Lower lobe of right lung (tissue), 2 donors: ENCODE measurements around the gene DCAF6. TPM values are rescaled to one million over a fixed set of nuclear protein-coding genes. Genes with fewer than 3 reads are reported as not detected.

Experiments
- ATAC-seq, 2 donors: fragments of 200-7000 bp; cut with Tn5 transposase; one replicate each; pipeline ENCODE4 v1.9.1; 2020 to 2022; ENCODE audit warnings: mild to moderate bottlenecking in 2 of 2, moderate library complexity in 2 of 2
- DNase-seq: peaks from one replicate; pipeline ENCODE4 v3.0.0-alpha.2; 2020
- H3K27ac ChIP-seq: fragments of 200-600 bp; one replicate; pipeline ENCODE4 v1.8.0; 2022
- H3K27me3 ChIP-seq: fragments of 200-600 bp; one replicate; pipeline ENCODE4 v1.8.0; 2022; ENCODE audit warnings: low read depth
- H3K36me3 ChIP-seq: fragments of 200-600 bp; one replicate; pipeline ENCODE4 v1.8.0; 2022; ENCODE audit warnings: mild to moderate bottlenecking
- H3K4me1 ChIP-seq: fragments of 200-600 bp; one replicate; pipeline ENCODE4 v1.8.0; 2022
- H3K4me3 ChIP-seq: fragments of 200-600 bp; one replicate; pipeline ENCODE4 v1.8.0; 2022; ENCODE audit warnings: mild to moderate bottlenecking
- H3K9me3 ChIP-seq: fragments of 200-600 bp; one replicate; pipeline ENCODE4 v1.8.0; 2022
- intact Hi-C: fragments of 100-400 bp; cut with DNase I; formaldehyde crosslinking; loops from one replicate; pipeline ENCODE4 v1.11.0; 2022
- total RNA-seq: library from RNA; stranded (reverse); fragmentation: NEBNext Ultra II Directional; extraction: Animal tissue kit (Norgen Biotek cat#: 25700); gene quantifications from one replicate; pipeline ENCODE4 v1.2.1, GENCODE V29; 2021
- TF ChIP-seq, protein P1 (sequence below): fragments of 200-600 bp; IDR thresholded peaks from one replicate; pipeline ENCODE4 v1.8.0; 2022; ENCODE audit warnings: antibody characterized with exemption, mild to moderate bottlenecking
- donor health status: DM: no; HTN: yes; CAD: no; lungs with severe emphysema.

Gene DCAF6
- total RNA-seq, 1 donor from 2014 or later = 50.6 TPM

GRCh38 chr1:168004531-168004930 is 68.0 kb downstream of the DCAF6 start:
- Histone ChIP-seq H3K27me3 (no peaks in the 10 kb centered on the region), H3K27ac (no peak overlapping the region), H3K4me1 (no peaks in the 10 kb centered on the region), H3K4me3 (no peak overlapping the region), H3K36me3 (peaks cover 47% of the 10 kb centered on the region), H3K9me3 (no peaks in the 10 kb centered on the region)
- no peak for DNase-seq
- no peak for ATAC-seq
- TF ChIP-seq, protein P1, sequence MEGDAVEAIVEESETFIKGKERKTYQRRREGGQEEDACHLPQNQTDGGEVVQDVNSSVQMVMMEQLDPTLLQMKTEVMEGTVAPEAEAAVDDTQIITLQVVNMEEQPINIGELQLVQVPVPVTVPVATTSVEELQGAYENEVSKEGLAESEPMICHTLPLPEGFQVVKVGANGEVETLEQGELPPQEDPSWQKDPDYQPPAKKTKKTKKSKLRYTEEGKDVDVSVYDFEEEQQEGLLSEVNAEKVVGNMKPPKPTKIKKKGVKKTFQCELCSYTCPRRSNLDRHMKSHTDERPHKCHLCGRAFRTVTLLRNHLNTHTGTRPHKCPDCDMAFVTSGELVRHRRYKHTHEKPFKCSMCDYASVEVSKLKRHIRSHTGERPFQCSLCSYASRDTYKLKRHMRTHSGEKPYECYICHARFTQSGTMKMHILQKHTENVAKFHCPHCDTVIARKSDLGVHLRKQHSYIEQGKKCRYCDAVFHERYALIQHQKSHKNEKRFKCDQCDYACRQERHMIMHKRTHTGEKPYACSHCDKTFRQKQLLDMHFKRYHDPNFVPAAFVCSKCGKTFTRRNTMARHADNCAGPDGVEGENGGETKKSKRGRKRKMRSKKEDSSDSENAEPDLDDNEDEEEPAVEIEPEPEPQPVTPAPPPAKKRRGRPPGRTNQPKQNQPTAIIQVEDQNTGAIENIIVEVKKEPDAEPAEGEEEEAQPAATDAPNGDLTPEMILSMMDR = no peak
- intact Hi-C loops = no loop called here

DNA sequence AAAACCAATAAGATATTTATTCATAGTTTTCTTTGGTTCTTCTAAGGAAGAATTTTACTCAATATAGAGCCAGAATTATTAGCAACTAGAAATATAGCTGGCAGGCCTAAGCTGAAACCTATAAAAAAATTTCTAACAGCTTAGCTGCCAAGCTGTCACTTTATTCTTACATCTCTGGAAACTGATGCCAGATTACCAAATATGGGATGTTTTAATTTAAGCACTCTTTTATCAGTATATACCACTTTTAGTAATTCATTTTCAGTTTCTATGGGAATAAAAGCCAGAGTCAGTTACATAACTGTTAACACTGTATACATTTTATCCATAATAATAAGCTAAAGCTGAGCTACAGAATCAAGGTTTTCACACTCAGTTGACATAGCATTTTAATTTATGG is 69.0 kb downstream of the DCAF6 start:
- ATAC-seq (no peak), DNase-seq (no peak)
- no peak overlapping the region for H3K4me3 ChIP-seq
- H3K36me3 ChIP-seq = peaks cover 50% of the 10 kb centered on the region
- TF ChIP-seq, protein P1 = no peak
- no peaks in the 10 kb centered on the region for H3K4me1 ChIP-seq
- intact Hi-C loops = no loop called here
- H3K27ac ChIP-seq = no peak overlapping the region
- H3K9me3 ChIP-seq = no peaks in the 10 kb centered on the region
- no peaks in the 10 kb centered on the region for H3K27me3 ChIP-seq

DNA sequence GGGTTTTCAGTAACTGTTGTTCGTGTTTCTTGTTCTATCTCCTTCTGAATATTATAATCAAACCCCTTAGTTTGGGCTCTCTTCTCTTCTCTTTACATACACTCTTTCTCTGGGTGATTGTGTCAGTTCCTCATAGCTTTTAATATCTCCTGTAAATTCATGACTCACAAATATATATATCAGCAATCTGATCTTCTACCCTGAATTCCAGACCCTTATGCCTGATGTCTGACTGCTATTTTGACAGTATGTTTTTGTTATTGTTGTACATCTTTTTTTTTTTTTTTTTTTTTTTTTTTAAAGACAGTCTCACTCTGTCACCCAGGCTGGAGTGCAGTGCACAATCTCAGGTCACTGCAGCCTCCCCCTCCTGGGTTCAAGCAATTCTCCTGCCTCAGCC is 71.2 kb downstream of the DCAF6 start:
- intact Hi-C loops = no loop called here
- no peaks in the 10 kb centered on the region for H3K27me3 ChIP-seq
- H3K9me3 ChIP-seq = no peaks in the 10 kb centered on the region
- DNase-seq (no peak), ATAC-seq (no peak)
- H3K4me3 ChIP-seq = no peak overlapping the region
- H3K27ac ChIP-seq = no peak overlapping the region
- H3K4me1 ChIP-seq = no peaks in the 10 kb centered on the region
- H3K36me3 ChIP-seq = peaks cover 51% of the 10 kb centered on the region
- TF ChIP-seq, protein P1 = no peak

GRCh38 chr1:168008595-168008994 is 72.1 kb downstream of the DCAF6 start:
- H3K27ac ChIP-seq = no peak overlapping the region
- no peaks in the 10 kb centered on the region for H3K27me3 ChIP-seq
- H3K9me3 ChIP-seq = no peaks in the 10 kb centered on the region
- H3K36me3 ChIP-seq = peaks cover 54% of the 10 kb centered on the region
- ATAC-seq (no peak), DNase-seq (no peak)
- intact Hi-C loops = no loop called here
- TF ChIP-seq, protein P1 = no peak
- no peak overlapping the region for H3K4me3 ChIP-seq
- H3K4me1 ChIP-seq = no peaks in the 10 kb centered on the region

DNA sequence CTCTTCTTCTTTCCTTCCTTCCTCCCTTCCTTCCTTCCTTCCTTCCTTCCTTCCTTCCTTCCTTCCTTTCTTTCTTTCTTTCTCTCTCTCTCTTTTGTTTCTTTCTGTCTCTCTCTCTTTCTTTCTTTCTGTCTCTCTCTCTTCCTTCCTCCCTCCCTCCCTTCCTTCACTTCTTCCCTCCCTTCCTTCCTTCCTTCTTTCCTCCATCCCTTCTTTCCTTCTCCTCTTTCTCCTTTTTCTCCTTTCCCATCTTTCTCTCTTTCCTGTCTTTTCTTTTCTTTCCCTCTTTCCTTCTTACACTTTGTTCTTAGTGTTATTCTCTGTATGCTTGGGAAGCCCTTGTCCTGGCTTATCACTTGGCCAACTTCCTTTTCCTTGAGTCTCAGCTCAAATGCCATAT is 72.8 kb downstream of the DCAF6 start:
- peaks cover 49% of the 10 kb centered on the region for H3K36me3 ChIP-seq
- no peak overlapping the region for H3K27ac ChIP-seq
- no peak overlapping the region for H3K4me3 ChIP-seq
- H3K9me3 ChIP-seq = no peaks in the 10 kb centered on the region
- no peak for ATAC-seq
- no peaks in the 10 kb centered on the region for H3K27me3 ChIP-seq
- TF ChIP-seq, protein P1 = no peak
- DNase-seq = no peak
- H3K4me1 ChIP-seq = no peaks in the 10 kb centered on the region
- intact Hi-C loops = no loop called here

GRCh38 chr1:168019407-168019806 is 82.9 kb downstream of the DCAF6 start:
- Histone ChIP-seq H3K4me3 (no peak overlapping the region), H3K9me3 (no peaks in the 10 kb centered on the region), H3K4me1 (no peaks in the 10 kb centered on the region), H3K27me3 (no peaks in the 10 kb centered on the region), H3K27ac (no peak overlapping the region), H3K36me3 (peaks cover 57% of the 10 kb centered on the region)
- intact Hi-C loops = no loop called here
- TF ChIP-seq, protein P1 = no peak
- ATAC-seq = no peak
- DNase-seq = no peak
